Epidermal melanocyte (primary cell): ENCODE data around the gene STON1.
"Not testable (repeated sequence)": the region's sequence is repeated elsewhere in the genome, so short reads cannot be mapped to it uniquely, and the experiment has no call there.

Experiments used
- DNase-seq: peaks from one replicate; pipeline ENCODE4 v3.0.0; 2011; ENCODE audit warnings: low spot score; ENCODE audit not compliant: insufficient read length

STON1 gene

GRCh38 chr2:48617618-48618017 is 87.7 kb downstream of the STON1 start, which contains the start of gene GTF2A1L:
TSS of gene GTF2A1L (plus strand) at chr2:48617856. CDS start at chr2:48617875, 19 bp downstream.
- no peak for DNase-seq

- DNase-seq: no peak
Measured at GRCh38 chr2:48619526-48619925, 89.6 kb downstream of the STON1 start.

- no peak for DNase-seq
Measured at GRCh38 chr2:48620604-48621003, 90.7 kb downstream of the STON1 start.

GRCh38 chr2:48622691-48623090 is 92.7 kb downstream of the STON1 start:
- DNase-seq: not testable (repeated sequence)

DNA sequence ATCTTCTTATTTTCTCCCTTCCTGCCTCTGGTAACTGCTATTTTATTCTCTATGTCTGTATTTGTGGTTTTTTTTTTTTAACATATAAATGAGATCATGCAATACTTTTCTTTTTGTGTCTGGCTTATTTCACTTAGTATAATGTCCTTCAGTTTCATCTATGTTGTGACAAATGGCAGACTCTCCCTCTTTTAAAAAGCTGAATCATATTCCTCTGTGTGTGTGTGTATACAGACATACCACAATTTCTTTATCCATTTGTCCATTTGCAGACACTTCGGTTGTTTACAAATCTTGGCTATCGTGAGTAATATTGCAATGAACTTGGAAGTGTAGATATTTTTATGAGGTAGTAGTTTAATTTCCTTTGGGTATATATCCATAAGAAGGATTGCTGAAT is 94.7 kb downstream of the STON1 start:
- no peak for DNase-seq

- no peak for DNase-seq
Measured at GRCh38 chr2:48626047-48626446, 96.1 kb downstream of the STON1 start.

DNA sequence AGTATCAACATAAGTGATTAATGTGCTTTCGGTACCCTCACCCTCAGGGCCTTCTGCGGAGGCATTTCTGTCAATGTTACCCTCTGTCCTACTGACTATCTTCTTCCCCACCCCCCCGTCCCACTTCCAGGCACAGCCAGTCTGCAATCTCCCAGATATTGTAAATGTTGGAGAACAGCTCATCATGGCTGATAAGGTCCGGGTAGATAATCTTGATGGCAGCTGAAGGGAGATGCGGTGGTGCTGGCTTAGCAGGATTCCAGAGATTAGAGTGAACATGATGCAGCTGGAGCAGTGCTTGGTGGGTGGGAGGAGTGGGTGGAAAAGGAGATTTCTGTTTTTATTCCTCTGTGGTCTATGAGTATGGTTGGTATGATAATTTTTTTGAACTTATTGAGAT is 103.2 kb downstream of the STON1 start:
- no peak for DNase-seq

- no peak for DNase-seq
Measured at GRCh38 chr2:48635786-48636185, 105.8 kb downstream of the STON1 start.

DNA sequence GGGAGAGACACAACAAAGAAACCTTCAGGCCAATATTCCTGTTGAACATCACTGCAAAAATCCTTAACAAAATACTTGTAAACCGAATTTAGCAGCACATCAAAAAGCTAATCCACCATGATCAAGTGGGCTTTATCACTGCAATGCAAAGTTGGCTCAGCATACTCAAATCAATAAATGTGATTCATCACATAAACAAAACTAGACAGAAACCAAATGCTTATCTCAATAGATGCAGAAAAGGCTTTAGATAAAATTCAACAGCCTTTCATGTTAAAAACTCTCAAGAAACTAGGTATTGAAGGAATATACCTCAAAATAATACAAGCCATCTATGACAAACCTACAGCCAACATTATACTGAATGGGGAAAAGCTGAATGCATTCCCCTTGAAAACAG is 108.3 kb downstream of the STON1 start:
- DNase-seq: no peak
